GM13976 (cell line): ENCODE measurements around the gene PNMT.
A peak's percentile ranks its signal among the peaks of the same experiment; 100 is the strongest.

Source experiments
- DNase-seq: peaks from one replicate; pipeline ENCODE4 v3.0.0; 2012; ENCODE audit warnings: low spot score
- CTCF ChIP-seq: IDR thresholded peaks from 2 replicates; pipeline ENCODE4 v1.5.1; 2012; ENCODE audit warnings: borderline replicate concordance, mild to moderate bottlenecking; ENCODE audit not compliant: insufficient read depth; ENCODE audit errors: extremely low read depth, missing control alignments, control extremely low read depth
- in situ Hi-C: fragments of 300-500 bp; cut with MboI; formaldehyde crosslinking; loops from one replicate; pipeline ENCODE4 v1.12.0; 2022; ENCODE audit warnings: low sequenced_read_pairs, mixed read lengths, inconsistent platforms; ENCODE audit not compliant: unreplicated experiment

PNMT gene

GRCh38 chr17:39687101-39687545, 18.9 kb downstream of the PNMT start:
- no peak for TF ChIP-seq CTCF
- no peak for DNase-seq
- in situ Hi-C loops, result no loop called here

- no peak for TF ChIP-seq CTCF
- in situ Hi-C loops, result no loop called here
- peak; percentile 95 for DNase-seq
Observed at GRCh38 chr17:39687546-39688474, 19.6 kb downstream of the PNMT start, which contains the start of gene PGAP3. Gene PGAP3 (minus strand): TSS chr17:39688057. CDS start chr17:39688014, 43 bp downstream.

GRCh38 chr17:39688475-39688835, 20.2 kb downstream of the PNMT start:
- in situ Hi-C loops, result no loop called here

GRCh38 chr17:39688945-39689344, 20.7 kb downstream of the PNMT start:
- no peak for DNase-seq
- in situ Hi-C loops, result no loop called here
- no peak for TF ChIP-seq CTCF

More at GRCh38 chr17:39688475-39688835, 20.2 kb downstream of the PNMT start:
- DNase-seq, result no peak
- no peak for TF ChIP-seq CTCF

GRCh38 chr17:39694593-39694992, 26.3 kb downstream of the PNMT start:
- DNase-seq, result no peak
- in situ Hi-C loops, result no loop called here
- TF ChIP-seq CTCF, result no peak

GRCh38 chr17:39695089-39695474, 26.8 kb downstream of the PNMT start:
- TF ChIP-seq CTCF, result no peak
- no peak for DNase-seq
- in situ Hi-C loops, result no loop called here
